ENCODE data around the gene CIART. TPM values are rescaled to one million over a fixed set of nuclear protein-coding genes. Genes with fewer than 3 reads are reported as not detected.

CIART gene
- total RNA-seq, 4 donors from 2014 or later = 0.61 to 6.7 (median 2.5) TPM; not detected in 1

- TF ChIP-seq POLR2A (IDR thresholded peaks at IDR 0.05) (no peak), CTCF (IDR thresholded peaks at IDR 0.05) (no peak)
- 47 to 50% methylated on average over 4 of the region's 4 CpGs for WGBS, 2 donors
- Histone ChIP-seq H3K27me3 (peaks cover 0 to 23% (median 0%) of the 10 kb centered on the region in 4 donors), H3K9me3 (no peaks in the 10 kb centered on the region), H3K36me3 (peaks cover 0 to 3% (median 0%) of the 10 kb centered on the region in 3 donors), H3K4me1 (peaks cover 9 to 50% (median 20%) of the 10 kb centered on the region in 3 donors), H3K27ac (peak overlapping the region in 1 of 4 donors; percentile 43), H3K4me3 (no peak overlapping the region)
- DNase-seq = no peak
- intact Hi-C loops (cut with DNase I) = no loop called here
Measured at GRCh38 chr1:150259217-150259616, 23.1 kb upstream of the CIART start.

- Histone ChIP-seq H3K9me3 (no peaks in the 10 kb centered on the region), H3K4me3 (peak overlapping the region in 3 of 4 donors; percentile 11 to 41 (median 25)), H3K4me1 (peaks cover 9 to 50% (median 20%) of the 10 kb centered on the region in 3 donors), H3K27ac (peak overlapping the region in 2 of 4 donors; percentile 6 to 43), H3K36me3 (peaks cover 0 to 11% (median 0%) of the 10 kb centered on the region in 3 donors), H3K27me3 (peaks cover 0 to 23% (median 0%) of the 10 kb centered on the region in 4 donors)
- intact Hi-C loops (cut with DNase I) = no loop called here
- 23 to 24% methylated on average over 8 to 11 of the region's 11 CpGs for WGBS, 2 donors
- TF ChIP-seq POLR2A (IDR thresholded peaks at IDR 0.05) (no peak), CTCF (IDR thresholded peaks at IDR 0.05) (no peak)
- DNase-seq = no peak
Measured at GRCh38 chr1:150259758-150260669, 22.3 kb upstream of the CIART start.

- H3K27ac ChIP-seq = no peak overlapping the region
- intact Hi-C loops (cut with DNase I) = no loop called here
- 81 to 87% methylated on average over 6 of the region's 6 CpGs for WGBS, 2 donors
Measured at GRCh38 chr1:150261367-150261766, 21.0 kb upstream of the CIART start.

GRCh38 chr1:150262388-150263320 lies 19.7 kb upstream of the CIART start:
- intact Hi-C loops (cut with DNase I) = no loop called here
- peak overlapping the region in 1 of 4 donors; percentile 13 for H3K27ac ChIP-seq

More at GRCh38 chr1:150261367-150261766, 21.0 kb upstream of the CIART start:
- peaks cover 0 to 23% (median 0%) of the 10 kb centered on the region in 4 donors for H3K27me3 ChIP-seq
- H3K4me1 ChIP-seq = peaks cover 3 to 39% (median 10%) of the 10 kb centered on the region in 3 donors
- DNase-seq = no peak
- H3K4me3 ChIP-seq = no peak overlapping the region
- H3K9me3 ChIP-seq = no peaks in the 10 kb centered on the region
- H3K36me3 ChIP-seq = peaks cover under 1 to 25% (median 11%) of the 10 kb centered on the region in 3 donors
- TF ChIP-seq POLR2A (IDR thresholded peaks at IDR 0.05) (no peak), CTCF (IDR thresholded peaks at IDR 0.05) (no peak)

More at GRCh38 chr1:150262388-150263320, 19.7 kb upstream of the CIART start:
- peaks cover 0 to 12% (median 0%) of the 10 kb centered on the region in 4 donors for H3K27me3 ChIP-seq
- WGBS, 2 donors = 64 to 67% methylated on average over 6 of the region's 6 CpGs
- H3K36me3 ChIP-seq = peaks cover 7 to 37% (median 17%) of the 10 kb centered on the region in 3 donors
- no peaks in the 10 kb centered on the region for H3K9me3 ChIP-seq
- peaks cover 8 to 41% (median 14%) of the 10 kb centered on the region in 3 donors for H3K4me1 ChIP-seq
- H3K4me3 ChIP-seq = no peak overlapping the region
- DNase-seq = no peak
- TF ChIP-seq CTCF (IDR thresholded peaks at IDR 0.05) = peak in 1 of 6 experiments; percentile 9
- no peak for TF ChIP-seq POLR2A (IDR thresholded peaks at IDR 0.05)

Measured in esophagus squamous epithelium (tissue), 5 donors.